Measurements from ENCODE around the gene JAZF1.

JAZF1 gene

DNA sequence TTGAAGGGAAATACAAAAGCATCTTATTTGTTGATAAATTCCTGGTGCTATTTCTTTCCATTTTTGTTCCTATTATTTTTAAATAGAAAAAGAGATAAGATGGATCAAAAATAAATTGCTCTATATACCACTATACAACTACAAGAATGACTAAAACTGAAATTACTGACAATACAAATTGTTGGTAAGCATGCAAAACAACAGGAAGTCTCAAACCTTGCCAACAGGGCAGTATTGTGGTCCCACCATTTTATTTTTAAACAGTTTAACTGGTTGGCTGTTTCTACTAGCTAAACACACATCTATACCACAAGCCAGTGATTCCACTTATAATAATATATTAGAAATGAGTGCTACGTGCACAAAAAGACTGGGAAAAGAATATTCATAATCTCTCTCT, 213.0 kb downstream of the JAZF1 start:
- no peak for DNase-seq (ENCODE audit: low read depth)

DNA sequence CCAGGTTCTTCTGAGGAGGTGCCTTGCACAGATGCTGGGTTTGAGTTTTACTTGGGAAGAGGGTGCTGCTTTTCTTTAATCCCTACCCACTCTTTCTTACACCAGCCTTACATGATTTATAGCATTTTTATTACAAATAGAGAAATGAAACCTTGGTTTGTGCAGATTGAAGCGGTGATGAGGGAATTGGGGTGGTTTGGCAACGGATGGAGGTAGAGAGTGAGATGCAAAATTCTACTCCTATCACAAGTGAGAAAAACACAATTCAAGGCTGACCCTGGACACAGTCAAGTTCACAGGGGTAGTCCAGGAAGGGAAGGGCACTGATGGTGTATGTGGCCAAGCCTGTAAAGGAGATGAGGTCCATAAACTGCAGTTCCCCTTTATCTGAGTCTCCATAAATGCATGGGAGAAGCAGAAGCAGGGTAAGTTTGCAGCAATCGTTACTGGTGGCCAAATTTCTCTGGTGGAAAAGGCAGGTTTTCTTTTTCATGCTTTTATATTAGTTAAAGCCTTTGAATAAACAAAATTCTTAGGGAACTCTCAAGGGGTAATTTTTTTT, 214.3 kb downstream of the JAZF1 start:
- DNase-seq (ENCODE audit: low read depth): no peak

DNA sequence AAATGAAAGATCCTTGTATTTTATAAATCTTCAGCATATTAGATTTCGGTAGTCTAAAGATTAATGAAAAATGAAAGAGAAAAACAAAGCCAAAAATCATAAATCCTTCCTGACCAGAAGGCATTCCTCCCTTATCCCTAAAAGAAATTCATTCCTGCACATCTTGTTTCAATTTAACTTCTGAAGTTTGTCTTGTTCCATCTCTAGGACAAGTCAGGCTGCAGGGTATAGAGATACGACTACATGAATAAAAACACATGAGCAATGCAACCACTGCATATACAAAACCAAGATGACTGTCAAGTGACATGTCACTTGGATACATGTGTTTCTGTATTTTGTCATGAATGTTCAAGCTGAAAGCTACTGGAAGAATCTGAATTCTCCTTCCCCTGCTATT, 214.9 kb downstream of the JAZF1 start:
- DNase-seq (ENCODE audit: low read depth): no peak

DNA sequence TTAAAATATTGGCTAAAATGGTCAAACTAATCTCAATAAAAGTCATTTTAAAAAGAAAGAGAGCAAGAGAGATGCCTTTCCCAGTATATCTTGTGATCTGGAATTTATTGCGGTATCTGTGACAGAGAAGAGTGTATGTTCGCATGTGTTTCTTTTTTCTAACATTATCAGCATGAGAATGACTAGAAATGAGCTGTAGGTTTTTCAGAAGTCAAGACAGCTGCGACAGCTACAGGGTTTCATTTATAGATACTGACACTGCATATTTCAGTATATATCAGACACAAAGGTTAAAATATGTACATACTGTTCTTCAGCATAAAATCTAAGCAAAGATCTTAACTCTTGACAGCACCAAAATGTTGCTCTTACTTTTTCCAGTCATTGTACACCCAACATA, 215.8 kb downstream of the JAZF1 start:
- no peak for DNase-seq (ENCODE audit: low read depth)

DNA sequence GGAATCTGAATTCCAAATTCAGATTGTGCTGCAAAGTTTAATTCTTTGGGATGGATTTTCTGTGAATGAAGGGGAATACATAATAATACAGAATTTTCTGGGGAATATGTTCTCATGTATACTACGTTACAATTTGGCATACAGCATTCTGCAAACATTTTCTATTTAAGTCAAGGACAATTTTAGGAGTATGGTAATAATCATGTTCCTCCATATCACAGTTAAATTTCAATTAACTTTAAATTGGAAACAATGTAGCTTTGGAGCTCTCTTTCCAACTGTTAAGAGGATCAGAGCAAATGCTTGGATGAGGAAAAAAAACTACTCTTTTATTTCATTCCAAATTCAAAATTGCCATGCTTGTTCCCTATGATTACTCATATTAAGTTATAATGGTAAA, 217.5 kb downstream of the JAZF1 start:
- DNase-seq (ENCODE audit: low read depth): no peak

DNA sequence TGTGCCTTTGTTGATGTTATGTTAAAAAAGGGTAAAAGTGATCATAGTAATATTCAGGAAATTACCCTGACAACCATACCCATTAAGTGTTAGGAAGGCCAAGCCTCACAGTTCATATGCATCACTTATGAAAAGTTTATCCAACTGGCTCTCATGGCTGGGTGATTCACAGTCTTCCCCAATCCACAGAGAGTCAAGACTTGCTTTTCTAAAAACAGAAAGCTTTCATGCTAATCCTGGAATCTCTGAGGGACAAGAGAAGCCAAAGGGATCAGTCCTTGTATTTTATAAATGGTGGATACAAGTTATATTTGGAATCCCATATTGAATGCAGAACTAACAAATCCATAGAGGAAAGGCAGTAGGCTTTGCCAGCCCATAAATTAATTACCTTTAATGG, 218.3 kb downstream of the JAZF1 start:
- DNase-seq (ENCODE audit: low read depth): no peak

DNA sequence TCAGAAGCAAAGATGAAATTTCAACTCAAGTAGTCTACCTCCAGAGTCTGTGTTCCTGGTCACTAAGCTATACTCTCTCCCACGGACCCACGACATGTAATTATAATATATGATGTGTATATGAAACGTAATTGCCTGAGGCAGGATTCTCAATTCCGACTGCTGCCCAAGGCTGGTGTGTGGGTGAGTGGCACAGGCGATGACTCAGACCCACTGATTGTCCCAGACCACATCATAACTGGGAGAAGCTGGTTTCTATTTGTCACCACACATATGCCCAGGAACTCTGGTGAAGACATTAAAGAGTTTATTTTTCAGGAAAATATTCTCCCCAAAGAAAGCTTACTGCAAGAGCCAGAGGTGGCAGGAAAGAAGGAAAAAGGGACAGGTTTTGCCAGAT, 219.3 kb downstream of the JAZF1 start:
- DNase-seq (ENCODE audit: low read depth): no peak

DNA sequence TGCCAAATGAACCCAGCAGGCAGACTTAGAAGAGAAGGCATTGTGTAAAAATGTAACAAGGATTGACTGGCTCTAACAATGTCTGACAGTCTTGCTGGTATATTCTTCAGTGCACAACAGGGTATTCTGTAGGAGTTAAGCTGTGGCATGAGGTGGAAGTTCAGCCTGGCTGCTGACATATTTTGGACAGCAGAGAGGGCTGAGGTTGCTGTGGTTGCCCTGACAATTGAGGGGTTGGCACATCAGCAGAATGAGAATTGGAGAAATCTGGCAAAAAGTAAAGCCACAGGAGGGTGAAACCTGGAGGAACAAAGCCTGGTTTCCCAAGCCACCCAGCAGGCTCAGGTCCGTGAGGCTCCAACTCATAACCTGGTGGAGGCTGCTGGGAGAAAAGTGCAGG, 220.2 kb downstream of the JAZF1 start:
- no peak for DNase-seq (ENCODE audit: low read depth)

DNA sequence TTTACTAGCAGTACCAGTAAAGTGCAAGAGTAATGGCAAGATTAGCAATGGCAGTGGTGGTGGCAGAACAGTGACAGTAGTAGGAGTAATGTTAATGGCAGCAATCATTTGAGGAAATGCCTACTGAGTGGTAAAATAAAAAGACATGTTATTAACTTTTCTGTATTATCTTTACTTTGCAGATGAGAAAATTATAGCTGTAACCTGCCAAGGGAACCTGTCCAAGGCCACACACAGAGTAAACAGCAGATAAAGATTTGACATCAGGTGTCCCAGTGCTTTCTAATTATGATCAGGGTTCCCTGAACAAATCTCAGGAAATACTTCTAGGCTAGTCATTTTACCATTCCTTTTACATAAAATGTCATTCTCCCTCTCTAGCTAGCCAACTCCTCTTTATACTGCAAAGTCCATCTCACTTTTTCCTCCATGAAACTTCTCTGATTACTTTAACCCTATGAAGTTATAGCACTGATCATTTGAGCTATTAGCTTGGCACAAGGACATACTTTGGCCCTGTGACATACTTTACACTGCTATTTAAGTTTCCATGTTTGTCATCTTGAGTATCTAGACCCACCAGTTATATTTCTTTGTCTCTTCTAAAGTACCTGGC, 221.6 kb downstream of the JAZF1 start:
- no peak for DNase-seq (ENCODE audit: low read depth)

DNA sequence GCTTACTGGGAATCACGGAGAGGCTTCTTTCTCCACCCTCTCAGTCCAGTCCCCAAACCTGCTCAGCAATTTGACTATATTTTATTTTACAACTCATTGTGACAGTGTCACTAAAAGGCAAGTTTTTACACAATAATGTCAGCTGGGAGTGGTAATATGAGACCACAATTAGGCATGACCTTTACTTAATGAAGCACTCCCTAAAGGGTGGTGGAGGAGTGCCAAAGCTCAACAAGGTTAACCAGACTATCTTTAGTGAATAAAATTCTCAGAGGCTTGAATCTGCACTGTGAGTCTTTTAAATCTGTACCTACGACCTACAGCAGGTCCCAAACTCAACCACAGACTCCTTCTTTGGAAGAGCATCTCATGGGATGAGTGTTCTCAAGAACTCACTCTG, 225.0 kb downstream of the JAZF1 start:
- no peak for DNase-seq (ENCODE audit: low read depth)

DNA sequence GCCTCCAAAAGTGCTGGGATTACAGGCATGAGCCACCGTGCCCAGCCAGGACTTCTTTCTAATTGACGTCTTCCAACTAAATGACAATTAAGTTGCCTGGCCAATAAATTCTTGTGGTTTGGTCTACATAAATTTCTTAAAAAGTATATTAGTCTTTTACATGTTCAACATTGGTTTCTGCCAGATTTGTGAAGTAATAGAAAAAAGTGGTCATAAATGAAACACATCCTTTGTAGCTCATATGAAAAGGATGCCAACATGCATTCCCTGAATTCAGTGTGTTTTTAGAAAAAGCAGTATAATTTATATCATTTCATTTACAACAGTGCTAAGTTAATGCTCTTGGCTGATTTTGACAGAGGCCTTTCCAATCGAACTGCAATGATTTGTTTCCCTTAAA, 225.6 kb downstream of the JAZF1 start:
- no peak for DNase-seq (ENCODE audit: low read depth)

DNA sequence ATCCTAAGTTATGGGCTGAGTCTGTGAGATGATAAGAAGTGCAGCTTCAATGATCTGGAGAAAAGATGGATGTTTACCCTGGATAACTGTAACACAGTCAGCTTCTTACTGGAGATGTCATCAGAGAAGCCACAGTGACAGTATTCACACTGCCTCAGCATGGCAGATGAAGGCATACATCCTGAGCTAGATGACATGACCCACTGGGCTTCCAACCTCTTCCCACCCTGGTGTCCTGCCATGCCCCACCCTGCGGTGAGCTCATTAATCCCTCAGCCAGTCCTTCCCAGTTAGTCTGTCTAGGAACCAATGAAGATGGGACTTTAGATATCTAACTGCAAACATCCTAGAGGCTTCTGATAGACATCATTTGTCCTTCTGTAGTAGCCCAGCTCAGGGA, 226.8 kb downstream of the JAZF1 start:
- DNase-seq (ENCODE audit: low read depth): no peak

DNA sequence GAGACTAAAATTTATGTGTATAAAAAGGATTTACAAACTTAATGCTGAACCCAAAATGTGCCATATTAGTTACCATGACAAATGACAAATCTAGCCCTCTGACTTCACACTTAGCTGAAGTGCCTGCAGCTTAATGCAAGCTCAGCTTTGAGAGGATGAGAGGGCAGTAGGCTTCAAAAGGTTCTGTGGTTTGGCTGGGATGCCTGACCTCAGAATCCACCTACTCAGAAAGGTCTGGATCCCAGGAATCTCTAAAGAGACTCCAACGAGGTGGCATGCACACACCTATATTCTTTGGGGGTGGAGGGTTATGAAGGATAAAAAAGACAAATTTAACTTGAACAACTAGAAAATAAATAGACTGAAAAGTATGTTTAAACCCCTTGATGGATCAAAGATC, 227.2 kb downstream of the JAZF1 start:
- no peak for DNase-seq (ENCODE audit: low read depth)

DNA sequence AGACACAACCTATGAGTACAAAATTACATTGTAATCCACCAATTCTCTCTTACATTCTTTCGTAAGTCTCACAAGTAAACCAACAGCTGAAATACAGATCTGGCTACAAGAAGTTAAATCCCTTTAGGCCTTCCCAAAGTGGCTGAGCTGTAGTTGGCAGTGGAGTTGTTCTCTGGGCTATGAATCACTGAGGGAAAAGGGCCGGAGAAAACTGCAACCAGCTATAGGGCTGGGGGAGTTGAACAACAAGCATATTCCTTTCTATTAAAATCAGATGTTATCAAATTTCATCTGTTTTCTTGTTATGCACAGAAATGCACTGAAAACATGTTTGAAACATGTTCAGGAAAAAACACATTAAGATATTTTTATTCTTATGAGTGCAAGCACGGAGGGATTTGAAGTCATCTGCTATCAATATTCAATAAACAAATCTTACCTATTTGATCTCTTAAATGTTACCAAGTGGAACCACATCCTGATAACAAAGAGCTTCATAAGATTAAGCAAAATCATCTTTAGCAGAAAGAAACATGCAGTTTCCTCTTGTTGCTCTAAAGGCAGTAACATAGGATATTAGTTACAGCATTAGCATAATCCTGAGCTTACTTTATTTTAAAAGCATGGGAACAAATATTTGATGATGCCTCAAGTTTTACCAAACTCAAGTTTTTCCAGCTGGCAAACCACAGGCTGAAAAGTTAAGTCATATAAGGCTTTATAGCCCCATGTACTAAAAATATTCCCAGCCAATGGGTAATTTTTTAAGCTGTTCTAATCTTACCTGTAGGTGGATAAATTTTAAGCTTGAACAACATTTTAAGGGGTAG, 227.9 kb downstream of the JAZF1 start:
- DNase-seq (ENCODE audit: low read depth): no peak

DNA sequence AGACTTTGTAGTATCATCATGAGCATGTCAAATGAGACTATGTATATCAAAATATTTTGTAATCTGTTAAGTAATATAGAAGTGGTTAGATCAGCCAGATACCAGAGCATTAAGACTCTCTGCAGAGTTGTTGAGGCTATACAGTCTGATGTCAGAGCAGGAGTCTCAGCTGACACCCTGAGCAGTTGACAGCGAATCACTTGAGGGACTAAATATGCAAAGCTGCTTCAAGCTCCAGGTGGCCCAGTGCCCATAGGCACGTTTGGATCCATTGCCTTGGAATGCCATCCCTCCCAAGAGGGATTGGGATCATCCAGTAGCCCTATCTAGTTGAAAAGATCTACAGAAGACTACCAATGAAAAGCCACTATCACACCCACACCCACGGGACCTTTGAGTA, 230.5 kb downstream of the JAZF1 start:
- no peak for DNase-seq (ENCODE audit: low read depth)

DNA sequence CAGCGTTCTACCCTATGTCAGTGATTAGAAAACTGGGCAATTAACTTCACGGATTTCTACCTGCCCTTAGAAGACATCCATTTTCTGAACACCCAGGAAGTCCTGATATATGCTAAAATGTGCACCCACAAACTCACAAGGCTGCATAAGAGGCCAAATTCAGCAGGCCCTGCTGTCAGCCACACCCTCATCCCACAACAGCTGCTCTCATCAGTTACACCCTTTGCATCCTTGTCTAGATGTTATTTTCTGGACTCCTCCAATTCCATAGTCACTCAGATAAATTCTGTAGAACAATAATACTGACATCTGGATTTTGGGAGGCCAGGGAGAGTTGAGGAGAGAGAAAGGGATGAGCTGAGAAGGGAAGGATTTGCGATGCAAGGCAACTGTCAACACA, 231.7 kb downstream of the JAZF1 start:
- DNase-seq (ENCODE audit: low read depth): no peak

DNA sequence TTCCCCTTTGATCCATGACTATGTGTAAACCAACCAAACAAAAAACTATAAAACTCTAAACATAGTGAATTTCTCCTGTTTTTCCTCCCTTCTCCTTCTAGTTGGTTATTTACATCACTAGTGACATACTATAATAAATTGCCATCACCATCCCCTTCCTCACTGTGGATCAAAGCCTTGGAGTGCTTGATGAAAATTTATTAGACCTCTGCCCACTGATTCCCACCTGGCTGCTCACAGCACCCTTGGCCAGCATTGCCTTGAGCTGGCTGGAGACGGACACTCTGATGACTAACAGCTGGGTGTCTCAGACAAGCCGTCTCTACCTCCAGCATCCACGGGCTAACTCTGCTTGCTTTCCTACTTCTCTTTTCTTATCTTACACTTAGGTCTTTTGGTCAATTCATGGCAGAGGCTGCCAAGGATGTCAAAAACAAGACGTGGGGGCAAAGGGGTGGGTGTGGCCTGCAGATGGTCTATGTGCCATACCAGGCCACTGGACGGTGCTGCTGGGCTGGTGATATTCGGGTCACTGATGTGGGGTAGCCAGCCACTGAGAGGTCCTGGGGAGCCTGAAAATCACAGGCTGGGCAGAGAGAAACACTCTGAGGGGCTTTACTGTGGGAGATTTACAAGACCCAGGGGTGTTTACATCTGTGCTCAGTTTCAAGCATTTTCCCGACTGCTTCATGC, 232.9 kb downstream of the JAZF1 start:
- no peak for DNase-seq (ENCODE audit: low read depth)

DNA sequence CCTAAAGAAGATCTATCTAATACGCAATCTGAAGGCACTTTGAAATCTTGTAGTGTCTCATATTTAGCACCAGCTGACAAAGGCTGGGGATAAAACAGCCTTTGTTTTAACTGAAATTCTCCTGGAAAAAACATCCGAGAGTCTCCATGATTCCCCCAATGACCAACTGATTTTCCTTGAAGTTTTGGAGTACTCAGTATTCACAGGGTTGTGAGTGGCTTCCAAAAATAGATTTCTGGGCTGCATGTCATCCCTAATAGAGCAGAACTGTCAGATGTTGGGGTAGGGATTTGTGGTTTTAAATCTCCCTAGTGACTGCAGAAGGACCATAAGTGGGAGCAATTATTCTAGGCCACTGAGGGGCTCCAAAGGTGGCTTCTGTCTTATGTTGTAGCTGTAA, 234.2 kb downstream of the JAZF1 start:
- no peak for DNase-seq (ENCODE audit: low read depth)

DNA sequence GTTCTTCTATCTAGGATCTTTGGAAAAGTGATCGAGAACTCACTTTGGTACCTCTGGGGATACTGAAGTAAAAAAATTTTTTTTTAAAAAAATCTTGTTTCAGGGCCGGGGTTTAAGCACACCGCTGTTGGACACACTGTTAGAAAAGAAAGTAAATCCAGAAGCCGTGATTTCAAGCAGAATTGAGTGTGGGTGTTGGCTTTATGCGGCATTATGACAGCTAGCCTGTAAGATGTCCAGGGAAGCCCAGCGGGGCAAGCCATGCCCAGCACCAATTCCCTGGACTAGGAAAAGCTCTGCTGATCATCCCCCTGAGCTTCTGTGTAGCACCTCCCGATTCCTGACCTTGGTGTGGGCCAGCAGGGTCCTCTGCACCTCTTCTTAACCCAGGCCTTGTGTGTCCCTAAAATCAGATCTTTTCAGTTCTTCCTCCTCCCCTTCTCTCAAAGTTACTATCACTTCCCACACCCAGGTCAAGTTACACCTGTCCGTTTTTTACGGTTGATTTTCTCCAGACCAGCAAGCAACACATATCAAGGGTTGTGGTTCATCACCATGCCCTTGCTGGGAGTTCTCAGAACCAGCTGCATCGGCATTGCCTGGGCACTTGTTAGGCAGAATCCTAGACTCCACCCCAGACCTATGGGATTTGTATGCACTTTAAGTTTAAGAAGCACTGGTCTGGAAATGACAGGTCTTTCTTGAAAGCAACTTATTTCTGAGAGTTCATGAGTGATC, 235.4 kb downstream of the JAZF1 start:
- no peak for DNase-seq (ENCODE audit: low read depth)

DNA sequence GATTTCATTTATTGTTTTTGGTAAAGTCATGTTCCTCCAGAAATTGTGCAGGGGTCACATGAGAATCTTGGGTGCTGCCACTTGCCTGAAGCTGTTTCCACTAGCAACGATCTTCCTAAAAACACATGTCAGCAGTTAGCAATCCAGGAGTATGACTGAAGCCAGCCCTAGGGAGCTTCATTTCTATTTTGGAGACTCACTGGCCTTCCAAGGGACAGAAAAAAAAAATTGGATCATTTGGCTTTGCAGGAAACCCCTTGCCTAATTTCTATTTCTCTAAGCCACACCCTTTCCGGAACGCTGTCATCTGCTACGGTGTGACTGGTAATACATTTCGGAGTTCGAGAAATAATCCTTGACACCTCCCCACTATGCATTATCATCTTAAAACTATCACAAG, 236.0 kb downstream of the JAZF1 start:
- DNase-seq (ENCODE audit: low read depth): no peak

DNA sequence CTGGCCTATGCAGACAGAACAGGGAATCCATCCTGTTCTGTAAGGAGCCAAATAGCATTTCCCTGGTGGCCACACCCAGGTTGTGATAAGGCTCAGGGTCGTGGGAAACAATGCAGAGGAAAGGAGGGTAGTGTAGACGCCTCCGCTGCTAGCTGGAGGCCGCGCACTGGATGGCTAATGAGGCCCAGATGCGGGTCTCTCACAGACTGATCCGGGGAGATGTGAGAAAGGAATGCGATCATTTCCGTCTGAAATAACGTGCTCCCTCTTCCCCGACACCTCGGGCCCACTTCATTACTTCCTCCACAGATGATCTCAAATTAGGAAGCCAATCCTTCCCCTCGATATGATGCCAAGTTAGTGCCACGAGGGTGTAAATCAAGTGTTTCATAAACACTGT, 237.4 kb downstream of the JAZF1 start:
- no peak for DNase-seq (ENCODE audit: low read depth)

DNA sequence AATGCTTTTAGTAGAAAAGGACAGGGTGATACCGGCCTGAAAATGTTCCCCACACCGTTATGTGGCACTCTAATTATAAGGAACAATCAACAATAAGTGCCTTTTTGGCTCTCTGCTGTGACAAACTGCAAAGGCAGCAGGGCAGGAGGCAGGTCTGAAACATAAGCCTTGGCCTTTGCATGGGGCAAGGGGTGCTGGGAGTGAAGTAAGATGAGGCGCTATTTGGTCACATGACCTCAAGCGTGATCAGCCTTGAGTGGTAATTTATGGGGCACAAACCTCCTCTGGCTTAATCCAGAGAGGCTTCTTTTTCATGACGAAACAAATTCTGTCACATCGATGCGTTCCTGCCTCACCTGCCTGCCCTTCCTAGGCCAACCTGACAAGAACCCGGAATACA, 237.9 kb downstream of the JAZF1 start:
- no peak for DNase-seq (ENCODE audit: low read depth)
